ENCODE results near the gene RPL12. TPM values are rescaled to one million over a fixed set of nuclear protein-coding genes. Genes with fewer than 3 reads are reported as not detected.

Gene RPL12
- 2,254 and 2,503 TPM in 2 replicates for total RNA-seq (2014; rRNA removed; shearing (Covaris generic))

DNA sequence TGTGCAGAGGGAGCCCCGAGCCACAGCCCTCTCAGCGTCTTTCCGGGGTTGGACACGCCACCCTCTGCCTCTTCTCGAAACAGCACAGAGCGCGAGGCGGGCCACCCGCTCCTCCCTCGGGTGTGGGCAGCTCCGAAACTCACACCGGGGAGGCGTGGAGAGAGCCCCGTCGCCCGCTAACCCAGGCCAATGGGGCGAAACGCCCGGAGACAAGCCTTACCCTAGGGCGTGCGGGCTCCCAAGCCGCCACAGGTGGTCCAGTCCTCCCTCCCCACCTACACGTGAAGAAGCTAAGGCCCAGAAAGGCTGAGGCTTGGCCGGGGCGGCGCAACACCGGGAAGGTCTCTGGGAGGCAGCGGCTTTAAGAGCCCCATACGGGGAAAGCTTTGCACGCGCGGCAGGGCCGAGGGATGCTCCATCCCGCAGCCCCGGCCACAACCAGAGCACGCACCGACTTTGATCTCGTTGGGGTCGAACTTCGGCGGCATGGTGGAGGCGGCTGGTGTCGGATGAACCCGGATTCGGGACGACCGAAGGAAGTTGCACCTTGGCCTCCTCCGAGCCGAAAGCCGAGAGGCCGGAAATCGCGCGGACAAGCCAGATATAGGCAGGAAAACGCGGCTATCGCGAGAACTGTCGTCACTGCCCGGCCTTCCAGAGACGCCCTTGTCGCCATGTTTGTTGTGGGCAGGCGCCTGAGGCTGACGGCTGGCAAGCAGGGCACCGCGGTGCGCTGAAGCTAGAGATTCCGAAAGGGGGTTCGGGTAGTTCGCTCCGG, at the start of gene RPL12, which contains the start of gene LRSAM1:
Gene RPL12, minus strand, starts transcription at position 577 of the 778 bp plus-strand sequence. Its CDS starts 89 bp downstream, at position 488.
Gene LRSAM1, plus strand, starts transcription at position 681 of the 778 bp plus-strand sequence. CDS start 3,018 bp downstream, outside the sequence.
- DNase-seq (ENCODE audit: low read depth): peak; percentile 98

- DNase-seq (ENCODE audit: low read depth): no peak
These were observed 49.7 kb upstream of the RPL12 start for GRCh38 chr9:127500862-127501261.

DNA sequence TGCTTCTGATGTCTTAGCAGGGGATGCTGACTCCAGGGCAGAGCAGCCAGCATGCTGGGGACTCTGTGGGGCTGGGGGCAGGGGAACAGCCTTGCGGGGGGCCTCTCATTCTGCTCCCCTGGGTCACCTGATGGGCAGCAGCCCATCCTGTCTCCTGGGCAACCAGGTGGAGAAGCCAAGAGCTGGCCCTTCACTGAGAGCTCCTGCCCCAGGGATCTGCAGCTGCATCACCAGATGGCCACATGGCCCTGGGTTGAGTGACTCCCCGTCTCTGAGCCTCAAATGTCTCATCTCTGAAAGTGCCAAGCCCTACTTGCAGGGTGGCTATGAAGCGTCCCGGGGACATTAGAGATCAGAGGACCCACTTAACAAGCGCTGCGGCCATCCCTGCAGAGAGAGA, 49.2 kb upstream of the RPL12 start:
- no peak for DNase-seq (ENCODE audit: low read depth)

- DNase-seq (ENCODE audit: low read depth): no peak
These were observed 47.1 kb upstream of the RPL12 start for GRCh38 chr9:127498298-127498697.

GRCh38 chr9:127497656-127498290, 46.6 kb upstream of the RPL12 start:
- DNase-seq (ENCODE audit: low read depth): no peak

- DNase-seq (ENCODE audit: low read depth): no peak
These were observed 45.8 kb upstream of the RPL12 start for GRCh38 chr9:127496974-127497373.

- no peak for DNase-seq (ENCODE audit: low read depth)
These were observed 44.8 kb upstream of the RPL12 start for GRCh38 chr9:127495884-127496555.

DNA sequence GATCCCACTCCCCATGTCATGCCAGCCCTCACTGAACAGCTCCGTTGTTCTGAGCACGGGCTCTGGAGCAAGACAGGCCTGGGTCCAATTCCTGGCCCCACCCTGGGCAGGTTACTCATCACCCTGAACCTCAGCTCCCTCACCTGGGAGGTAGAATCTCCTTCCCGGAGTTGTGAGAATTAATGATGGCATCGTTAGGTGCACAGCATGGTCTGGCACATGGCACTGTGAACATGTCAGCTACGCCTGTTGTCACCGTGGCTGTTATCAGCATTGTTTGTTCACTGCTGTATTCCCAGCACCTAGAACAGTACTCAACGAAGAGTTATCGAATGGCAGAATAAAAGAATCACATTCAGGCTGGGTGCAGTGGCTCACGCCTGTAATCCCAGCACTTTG, 43.1 kb upstream of the RPL12 start:
- DNase-seq (ENCODE audit: low read depth): no peak

DNA sequence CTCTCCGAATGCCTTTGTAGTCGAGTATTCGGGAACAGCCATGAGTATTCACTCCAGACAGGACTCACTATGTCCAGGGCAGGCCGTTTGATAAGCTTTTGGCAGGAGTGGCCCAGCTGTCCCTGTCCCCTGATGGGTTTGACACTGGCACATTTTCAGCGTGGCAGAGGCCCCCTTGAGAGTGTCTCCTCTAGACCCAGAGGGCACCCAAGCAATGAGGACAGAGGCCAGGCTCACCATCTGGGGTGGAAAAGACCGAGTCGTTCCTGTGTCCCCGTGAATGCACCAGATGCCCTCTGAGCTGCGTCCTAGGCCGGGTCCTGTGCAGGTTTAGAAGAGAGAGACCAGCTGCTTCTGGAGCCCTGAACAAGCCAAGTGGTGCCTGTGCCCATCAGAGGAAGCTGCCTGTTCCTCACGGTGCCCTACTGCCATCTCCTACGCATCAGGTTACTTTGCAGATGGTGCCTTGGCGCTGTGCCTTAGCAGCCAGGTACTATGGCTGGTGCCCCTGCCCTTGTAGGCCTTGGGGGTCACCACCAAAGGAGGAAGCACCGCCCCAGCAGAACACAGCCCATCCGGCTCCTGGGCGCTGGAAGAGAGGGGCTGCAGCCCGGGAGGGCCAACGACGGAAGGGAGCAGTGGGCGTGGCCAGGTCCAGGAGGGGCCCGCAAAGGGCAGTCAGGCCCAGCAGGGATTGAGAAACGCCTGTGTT, 42.5 kb upstream of the RPL12 start:
- DNase-seq (ENCODE audit: low read depth): no peak

DNA sequence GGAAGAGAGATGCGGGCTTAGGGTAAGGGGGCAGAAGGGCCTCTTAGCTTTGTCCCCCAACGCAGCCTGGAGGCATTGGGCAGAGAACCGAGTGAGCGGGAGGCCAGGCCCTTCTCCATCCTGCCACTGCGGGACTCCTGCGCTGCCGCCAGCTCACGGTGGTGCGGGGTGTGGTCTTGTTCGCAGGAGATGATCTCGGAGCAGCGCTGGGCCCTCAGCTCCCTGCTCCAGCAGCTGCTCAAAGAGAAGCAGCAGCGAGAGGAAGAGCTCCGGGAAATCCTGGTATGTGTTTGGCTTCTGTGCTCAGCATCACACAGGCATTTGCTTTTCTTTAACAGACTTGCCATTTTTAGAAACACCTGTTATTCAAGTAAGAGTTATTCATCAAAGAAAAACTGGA, 41.4 kb upstream of the RPL12 start:
- no peak for DNase-seq (ENCODE audit: low read depth)

DNA sequence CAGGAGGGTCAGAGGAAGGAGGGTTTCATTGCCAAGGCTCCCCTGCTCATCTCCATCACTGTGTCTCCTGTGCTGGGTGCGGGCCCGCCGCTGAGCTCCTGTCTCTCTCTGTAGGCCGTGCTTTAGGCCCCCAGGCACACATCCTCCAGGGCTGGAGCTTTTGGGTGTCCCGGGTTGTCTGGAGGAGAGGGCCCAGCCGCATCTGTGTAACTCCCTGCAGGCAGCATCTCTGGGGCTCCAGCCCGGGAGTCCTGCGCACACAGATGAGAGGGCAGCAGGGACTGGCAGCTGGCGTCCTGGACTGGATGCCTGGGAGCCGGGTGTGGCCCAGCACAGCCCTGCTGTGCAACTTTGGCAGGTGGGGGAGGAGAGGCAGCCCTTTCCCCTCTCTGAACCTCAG, 40.3 kb upstream of the RPL12 start:
- no peak for DNase-seq (ENCODE audit: low read depth)

DNA sequence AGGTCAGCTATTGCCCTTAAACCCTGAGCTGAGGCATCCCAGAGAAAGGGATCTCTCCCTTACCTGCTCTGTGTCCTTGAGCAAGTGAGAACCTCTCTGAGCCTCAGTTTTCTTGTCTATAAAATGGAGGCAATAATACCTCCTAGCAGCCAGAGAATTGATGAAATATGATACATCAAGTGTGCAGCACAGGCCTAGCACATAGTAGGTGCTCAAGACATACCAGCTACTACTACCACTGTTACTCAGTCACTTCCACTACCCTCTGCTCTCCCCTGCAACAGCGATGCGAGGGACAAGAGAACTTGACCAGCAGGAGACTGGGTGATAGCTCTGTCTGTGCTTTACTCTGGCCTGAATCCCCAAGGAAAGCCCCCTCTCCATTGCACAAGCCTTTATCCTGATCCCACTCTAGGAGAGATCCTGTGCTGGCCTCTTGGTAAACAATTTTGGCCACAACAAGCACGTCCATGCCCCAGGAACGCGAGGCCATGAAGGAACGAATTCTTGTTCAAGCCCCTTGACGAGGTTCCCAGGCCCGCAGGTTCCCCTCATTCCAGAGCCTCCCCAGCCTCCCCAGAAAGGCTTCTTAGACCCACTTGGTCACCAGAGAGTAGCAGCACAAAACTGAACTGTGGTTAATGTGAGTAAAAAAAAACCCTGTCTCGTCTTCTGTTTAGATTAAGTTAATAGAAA, 39.5 kb upstream of the RPL12 start:
- no peak for DNase-seq (ENCODE audit: low read depth)

GRCh38 chr9:127489471-127490115, 38.4 kb upstream of the RPL12 start:
- DNase-seq (ENCODE audit: low read depth): no peak

GRCh38 chr9:127488946-127489345, 37.7 kb upstream of the RPL12 start:
- no peak for DNase-seq (ENCODE audit: low read depth)

- no peak for DNase-seq (ENCODE audit: low read depth)
These were observed 34.8 kb upstream of the RPL12 start for GRCh38 chr9:127485995-127486394.

DNA sequence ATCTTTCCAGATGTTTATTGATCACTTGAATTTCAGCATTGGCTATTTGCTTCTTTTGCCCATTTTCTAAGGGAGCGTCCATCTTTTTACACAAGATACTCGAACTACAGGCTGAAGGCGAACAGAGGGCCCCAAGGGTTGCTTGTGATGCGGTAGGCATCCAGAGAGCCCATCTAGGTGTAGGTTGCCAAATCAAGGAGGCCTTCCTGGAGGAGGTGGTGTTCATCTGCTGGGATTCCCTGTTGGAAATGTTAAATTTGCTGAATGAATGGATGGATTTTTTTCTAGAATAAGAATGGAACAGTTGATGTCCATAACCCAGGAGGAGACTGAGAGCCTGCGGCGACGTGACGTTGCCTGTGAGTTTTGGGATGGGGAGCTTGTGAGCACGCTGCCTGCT, 31.5 kb upstream of the RPL12 start:
- DNase-seq (ENCODE audit: low read depth): no peak

GRCh38 chr9:127479507-127480081, 28.4 kb upstream of the RPL12 start:
- no peak for DNase-seq (ENCODE audit: low read depth)

DNA sequence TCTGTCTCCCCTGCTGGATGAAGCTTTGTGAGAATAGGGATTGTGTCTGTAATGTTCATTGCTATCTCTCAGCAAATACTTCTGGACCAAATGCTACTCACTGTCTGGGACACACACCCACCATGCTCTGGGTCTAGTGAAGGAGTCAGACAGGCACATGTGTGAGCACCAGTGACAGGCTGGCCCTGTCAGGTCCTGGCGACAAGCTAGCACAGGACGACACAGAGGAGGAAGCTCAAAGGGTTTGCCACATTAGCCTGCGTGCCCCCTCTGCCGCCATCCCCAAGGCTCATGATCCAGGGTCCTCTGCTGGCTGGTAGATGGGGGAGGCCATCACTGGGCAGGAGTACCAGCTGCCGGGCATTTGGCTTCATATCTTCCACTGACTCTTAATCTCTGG, 23.4 kb upstream of the RPL12 start:
- no peak for DNase-seq (ENCODE audit: low read depth)

DNA sequence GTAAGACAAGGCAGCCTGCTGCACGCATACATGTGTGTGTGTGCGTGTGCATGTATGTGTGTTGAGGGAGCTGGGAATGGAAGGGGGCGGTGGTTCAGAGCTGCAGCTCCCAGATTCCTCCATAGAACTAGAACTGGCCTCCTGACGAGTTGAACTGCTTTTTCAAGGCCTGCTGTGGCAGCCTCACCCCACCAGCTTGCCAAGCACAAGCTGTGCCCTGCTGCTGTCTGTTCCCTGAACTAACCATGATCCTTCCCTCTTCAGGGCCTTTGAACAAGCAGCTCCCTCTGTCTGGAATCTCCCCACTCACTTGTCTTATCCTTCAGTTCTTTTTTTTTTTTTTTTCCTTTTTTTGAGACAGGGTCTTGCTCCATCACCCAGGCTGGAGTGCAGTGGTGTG, 22.7 kb upstream of the RPL12 start:
- DNase-seq (ENCODE audit: low read depth): no peak

GRCh38 chr9:127473501-127473900, 22.3 kb upstream of the RPL12 start:
- no peak for DNase-seq (ENCODE audit: low read depth)

GRCh38 chr9:127470662-127471061, 19.5 kb upstream of the RPL12 start:
- DNase-seq (ENCODE audit: low read depth): no peak
